BE2C (cell line): Measurements from ENCODE around the gene ARID4B.
"Not testable (repeated sequence)": the region's sequence is repeated elsewhere in the genome, so short reads cannot be mapped to it uniquely, and the experiment has no call there.

Experiments used
- DNase-seq: peaks from one replicate; pipeline ENCODE4 v3.0.0-alpha.2; 2020
- H3K27me3 ChIP-seq: fragments of 250-450 bp; sonication (Bioruptor Pico); 2 replicates; pipeline ENCODE4 v1.5.1; 2020; ENCODE audit warnings: mild to moderate bottlenecking
- H3K36me3 ChIP-seq: fragments of 250-450 bp; sonication (Bioruptor Pico); 2 replicates; pipeline ENCODE4 v1.5.1; 2020; ENCODE audit warnings: mild to moderate bottlenecking
- H3K4me1 ChIP-seq: fragments of 250-450 bp; sonication (Bioruptor Pico); 2 replicates; pipeline ENCODE4 v1.5.1; 2020
- H3K4me3 ChIP-seq: 2 replicates; pipeline ENCODE4 v1.5.1; 2011; ENCODE audit warnings: low read depth, low read length
- H3K9me3 ChIP-seq: fragments of 250-450 bp; sonication (Bioruptor Pico); 2 replicates; pipeline ENCODE4 v1.5.1; 2020
- CTCF ChIP-seq: IDR thresholded peaks from 2 replicates; pipeline ENCODE4 v1.5.1; 2012; ENCODE audit warnings: mild to moderate bottlenecking, low read depth, low read length

Gene ARID4B

DNA sequence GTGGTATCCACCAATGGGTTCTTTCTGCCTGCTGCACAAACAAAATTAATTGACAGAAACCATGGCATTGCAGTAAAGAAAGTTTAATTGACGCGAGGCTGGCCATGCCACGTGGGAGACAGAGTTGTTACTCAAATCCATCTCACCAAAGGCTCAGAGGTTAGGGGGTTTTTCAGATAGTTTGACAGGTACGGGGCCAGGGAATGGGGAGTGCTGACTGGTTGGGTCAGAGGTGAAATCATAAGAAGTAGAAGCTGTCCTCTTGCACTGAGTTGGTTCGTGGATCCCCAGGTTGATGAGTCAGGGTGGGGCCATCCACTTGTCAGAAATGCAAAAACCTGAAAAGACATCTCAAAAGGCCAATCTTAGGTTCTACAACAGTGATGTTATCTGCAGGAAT, 38.3 kb upstream of the ARID4B start:
- Histone ChIP-seq H3K9me3 (no peaks in the 10 kb centered on the region), H3K36me3 (no peaks in the 10 kb centered on the region), H3K27me3 (no peaks in the 10 kb centered on the region), H3K4me1 (no peaks in the 10 kb centered on the region), H3K4me3 (no peak overlapping the region)
- no peak for DNase-seq
- TF ChIP-seq CTCF = no peak

- not testable (repeated sequence) for H3K27me3 ChIP-seq, H3K9me3 ChIP-seq, H3K36me3 ChIP-seq, H3K4me3 ChIP-seq, DNase-seq, H3K4me1 ChIP-seq
Measured at GRCh38 chr1:235364189-235364588, 36.2 kb upstream of the ARID4B start.

DNA sequence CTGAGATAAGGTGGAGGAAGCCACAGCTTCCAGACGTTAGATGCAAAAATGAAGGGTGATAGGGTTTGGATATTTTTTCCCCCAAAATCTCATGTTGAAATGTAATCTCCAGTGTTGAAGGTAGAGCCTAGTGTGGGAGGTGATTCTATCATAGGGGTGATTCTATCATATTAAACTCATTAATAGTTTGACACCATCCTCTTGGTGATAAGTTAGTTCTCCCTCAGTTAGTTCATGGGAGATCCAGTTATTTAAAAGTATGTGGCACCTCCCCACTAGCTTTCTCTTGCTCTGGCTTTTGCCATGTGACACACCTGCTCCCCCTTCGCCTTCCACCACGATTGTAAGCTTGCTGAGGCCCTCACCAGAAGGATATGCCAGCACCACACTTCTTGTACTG, 30.9 kb upstream of the ARID4B start:
- no peak for DNase-seq
- Histone ChIP-seq H3K9me3 (no peaks in the 10 kb centered on the region), H3K4me1 (no peaks in the 10 kb centered on the region), H3K27me3 (no peaks in the 10 kb centered on the region), H3K36me3 (no peaks in the 10 kb centered on the region), H3K4me3 (no peak overlapping the region)
- no peak for TF ChIP-seq CTCF

DNA sequence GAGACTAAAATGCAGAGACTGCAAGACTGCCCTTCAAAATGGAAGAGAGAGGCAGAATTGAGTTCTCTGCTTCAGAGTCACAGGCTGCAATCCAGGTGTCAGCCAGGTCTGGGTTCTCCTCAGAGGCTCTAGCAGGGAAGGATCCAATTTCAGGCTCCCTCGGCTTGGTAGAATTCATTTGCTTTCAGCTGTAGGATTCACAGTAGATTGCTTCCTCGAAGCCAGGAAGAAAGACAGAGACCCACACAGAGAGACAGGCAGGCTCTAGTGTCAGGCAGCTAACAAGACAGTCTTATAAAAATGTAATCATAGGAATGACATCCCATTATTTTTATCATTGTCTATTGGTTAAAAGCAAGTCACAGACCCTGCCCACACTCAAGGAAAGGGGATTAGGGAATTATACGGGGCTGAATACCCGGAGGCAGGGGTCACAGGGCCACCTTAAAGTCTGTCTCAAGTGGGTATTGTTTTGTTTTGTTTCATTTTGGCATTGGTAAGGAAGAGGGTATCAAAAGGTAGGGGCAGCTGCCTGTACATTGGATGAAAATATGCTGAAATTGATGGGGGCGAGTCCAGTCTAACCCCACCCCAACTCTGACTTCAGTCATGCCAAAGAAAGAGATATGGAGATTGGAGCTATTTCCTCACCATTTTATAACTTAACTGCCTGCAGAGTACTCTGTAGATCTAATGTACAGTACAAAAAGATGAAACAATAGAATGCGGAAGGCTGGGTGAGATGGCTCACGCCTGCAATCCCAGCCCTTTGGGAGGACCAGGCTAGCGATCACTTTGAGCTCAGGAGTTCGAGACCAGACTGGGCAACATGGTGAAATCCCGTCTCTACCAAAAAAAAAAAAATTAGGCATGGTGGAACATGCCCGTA, 29.8 kb upstream of the ARID4B start:
- no peaks in the 10 kb centered on the region for H3K27me3 ChIP-seq
- H3K9me3 ChIP-seq = no peaks in the 10 kb centered on the region
- no peak for TF ChIP-seq CTCF
- DNase-seq = no peak
- H3K4me1 ChIP-seq = no peaks in the 10 kb centered on the region
- H3K4me3 ChIP-seq = no peak overlapping the region
- no peaks in the 10 kb centered on the region for H3K36me3 ChIP-seq

GRCh38 chr1:235351898-235352297, 23.9 kb upstream of the ARID4B start:
- no peaks in the 10 kb centered on the region for H3K4me1 ChIP-seq
- no peak for DNase-seq
- TF ChIP-seq CTCF = no peak
- no peak overlapping the region for H3K4me3 ChIP-seq
- H3K27me3 ChIP-seq = no peaks in the 10 kb centered on the region
- no peaks in the 10 kb centered on the region for H3K36me3 ChIP-seq
- peaks cover 2% of the 10 kb centered on the region; the same call in 1 of the 2 replicates for H3K9me3 ChIP-seq

DNA sequence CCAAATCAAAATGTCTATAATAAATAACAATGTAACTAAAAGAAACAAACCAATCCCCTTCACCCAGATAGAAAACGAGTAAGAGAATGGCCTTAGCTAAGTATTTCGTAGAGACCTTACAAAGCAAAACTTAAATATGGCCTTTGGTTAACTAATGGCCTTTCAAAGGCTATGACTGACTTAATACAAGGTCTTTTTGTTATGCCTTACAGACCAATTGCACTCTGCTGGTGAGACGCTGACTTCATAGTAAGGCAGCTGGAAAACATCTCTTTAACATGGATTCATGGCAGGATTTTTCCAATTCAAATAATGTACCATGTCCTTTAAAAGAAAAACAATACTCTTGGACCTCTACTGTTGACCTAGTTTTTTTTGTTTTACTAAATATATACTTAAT, 23.5 kb upstream of the ARID4B start:
- Histone ChIP-seq H3K27me3 (no peaks in the 10 kb centered on the region), H3K36me3 (no peaks in the 10 kb centered on the region), H3K4me3 (no peak overlapping the region), H3K9me3 (peaks cover 2% of the 10 kb centered on the region; the same call in 1 of the 2 replicates), H3K4me1 (no peaks in the 10 kb centered on the region)
- TF ChIP-seq CTCF = no peak
- DNase-seq = no peak
